ENCODE results near the gene HDDC2. TPM values are rescaled to one million over a fixed set of nuclear protein-coding genes. Genes with fewer than 3 reads are reported as not detected.

HDDC2 gene
- total RNA-seq, 4 donors from 2014 or later = 58.9 to 89.5 (median 78.9) TPM

GRCh38 chr6:125303512-125303854 is 1.7 kb upstream of the HDDC2 start:
- Histone ChIP-seq H3K36me3 (no peaks in the 10 kb centered on the region), H3K4me1 (peaks cover 8 to 14% of the 10 kb centered on the region in 2 donors), H3K4me3 (replicated peaks in 1 of 3) (no peak overlapping the region), H3K27ac (no peak overlapping the region), H3K27me3 (no peaks in the 10 kb centered on the region), H3K9me3 (no peaks in the 10 kb centered on the region)
- WGBS, 2 donors = 88 to 93% methylated on average over 1 of the region's 1 CpG
- TF ChIP-seq CTCF (IDR thresholded peaks at IDR 0.05) (no peak), POLR2A (IDR thresholded peaks at IDR 0.05) (no peak)
- DNase-seq = no peak
- intact Hi-C loops (cut with DNase I) = loop anchor here (5.0 to 10.0 kb wide), 2 partner anchors 151 to 671 kb away; partner anchors contain the start of gene TPD52L1

GRCh38 chr6:125302840-125303511 is 1.2 kb upstream of the HDDC2 start:
- H3K27me3 ChIP-seq = no peaks in the 10 kb centered on the region
- WGBS, 2 donors = 86 to 87% methylated on average over 4 of the region's 4 CpGs
- peaks cover 8 to 14% of the 10 kb centered on the region in 2 donors for H3K4me1 ChIP-seq
- intact Hi-C loops (cut with DNase I) = loop anchor here (5.0 to 10.0 kb wide), 2 partner anchors 151 to 672 kb away; partner anchors contain the start of gene TPD52L1
- no peak for DNase-seq
- H3K9me3 ChIP-seq = no peaks in the 10 kb centered on the region
- no peak overlapping the region for H3K27ac ChIP-seq
- no peaks in the 10 kb centered on the region for H3K36me3 ChIP-seq
- TF ChIP-seq CTCF (IDR thresholded peaks at IDR 0.05) (no peak), POLR2A (IDR thresholded peaks at IDR 0.05) (no peak)
- no peak overlapping the region for H3K4me3 ChIP-seq (replicated peaks in 1 of 3)

- intact Hi-C loops (cut with DNase I) = loop anchor here (5.0 to 10.0 kb wide), 2 partner anchors 149 to 674 kb away; partner anchors contain the start of gene TPD52L1
- peak overlapping the region; percentile 52 to 77 (median 71) for H3K4me3 ChIP-seq (replicated peaks in 1 of 3)
- WGBS, 2 donors = 5 to 6% methylated on average over 11 of the region's 11 CpGs
- H3K27ac ChIP-seq = peak overlapping the region in 2 of 3 donors; percentile 66 to 90
- no peaks in the 10 kb centered on the region for H3K9me3 ChIP-seq
- peaks cover 8 to 14% of the 10 kb centered on the region in 2 donors for H3K4me1 ChIP-seq
- peaks cover 0 to 8% of the 10 kb centered on the region in 2 donors for H3K36me3 ChIP-seq
- TF ChIP-seq POLR2A (IDR thresholded peaks at IDR 0.05) = no peak
- no peak for TF ChIP-seq CTCF (IDR thresholded peaks at IDR 0.05)
- peak in 1 of 2 donors; percentile 18 for DNase-seq
- H3K27me3 ChIP-seq = no peaks in the 10 kb centered on the region
These were observed 754 bp downstream of the HDDC2 start for GRCh38 chr6:125300992-125301434.

- H3K9me3 ChIP-seq = no peaks in the 10 kb centered on the region
- no peaks in the 10 kb centered on the region for H3K27me3 ChIP-seq
- DNase-seq = no peak
- H3K4me3 ChIP-seq (replicated peaks in 1 of 3) = no peak overlapping the region
- intact Hi-C loops (cut with DNase I) = no loop called here
- WGBS, 2 donors = 83 to 95% methylated on average over 3 of the region's 3 CpGs
- TF ChIP-seq CTCF (IDR thresholded peaks at IDR 0.05) = no peak
- TF ChIP-seq POLR2A (IDR thresholded peaks at IDR 0.05) = no peak
- peaks cover 14 to 17% of the 10 kb centered on the region in 2 donors for H3K4me1 ChIP-seq
- H3K36me3 ChIP-seq = peaks cover 0 to 8% of the 10 kb centered on the region in 2 donors
- H3K27ac ChIP-seq = no peak overlapping the region
These were observed 2.5 kb downstream of the HDDC2 start for GRCh38 chr6:125299257-125299656.

- Histone ChIP-seq H3K9me3 (no peaks in the 10 kb centered on the region), H3K27me3 (no peaks in the 10 kb centered on the region), H3K27ac (no peak overlapping the region), H3K4me3 (replicated peaks in 1 of 3) (no peak overlapping the region), H3K36me3 (peaks cover 8 to 9% of the 10 kb centered on the region in 2 donors), H3K4me1 (peaks cover 14 to 17% of the 10 kb centered on the region in 2 donors)
- TF ChIP-seq POLR2A (IDR thresholded peaks at IDR 0.05) = no peak
- no peak for TF ChIP-seq CTCF (IDR thresholded peaks at IDR 0.05)
- intact Hi-C loops (cut with DNase I) = no loop called here
- no peak for DNase-seq
- 100% methylated on average over 1 of the region's 1 CpG for WGBS, 2 donors
These were observed 5.3 kb downstream of the HDDC2 start for GRCh38 chr6:125296471-125296870.
